Endothelial cell (in vitro differentiated cells): ENCODE results near the gene KRTAP10-10. TPM values are rescaled to one million over a fixed set of nuclear protein-coding genes. Genes with fewer than 3 reads are reported as not detected.
"Not testable (repeated sequence)": the region's sequence is repeated elsewhere in the genome, so short reads cannot be mapped to it uniquely, and the experiment has no call there.

Experiments
- DNase-seq: peaks from one replicate; pipeline ENCODE4 v3.0.0; 2021; ENCODE audit warnings: low spot score
- H3K27ac Mint-ChIP-seq: one replicate; pipeline ENCODE4 v1.8.0; 2021; ENCODE audit warnings: mixed read lengths, inconsistent platforms; ENCODE audit not compliant: unreplicated experiment
- H3K27me3 Mint-ChIP-seq: one replicate; pipeline ENCODE4 v1.8.0; 2021; ENCODE audit warnings: mild to moderate bottlenecking, moderate library complexity, mixed read lengths, inconsistent platforms; ENCODE audit not compliant: unreplicated experiment
- H3K36me3 Mint-ChIP-seq: one replicate; pipeline ENCODE4 v1.8.0; 2021; ENCODE audit warnings: mild to moderate bottlenecking, low read depth, mixed read lengths, inconsistent platforms; ENCODE audit not compliant: unreplicated experiment
- H3K4me1 Mint-ChIP-seq: one replicate; pipeline ENCODE4 v1.8.0; 2021; ENCODE audit warnings: mild to moderate bottlenecking, mixed read lengths, inconsistent platforms; ENCODE audit not compliant: unreplicated experiment
- H3K4me3 Mint-ChIP-seq: one replicate; pipeline ENCODE4 v1.8.0; 2021; ENCODE audit warnings: mild to moderate bottlenecking, mixed read lengths, inconsistent platforms; ENCODE audit not compliant: unreplicated experiment
- H3K9me3 Mint-ChIP-seq: one replicate; pipeline ENCODE4 v1.8.0; 2021; ENCODE audit warnings: mixed read lengths, inconsistent platforms; ENCODE audit not compliant: unreplicated experiment
- CTCF ChIP-seq: fragments of 200-600 bp; sonication (generic); IDR thresholded peaks from one replicate; pipeline ENCODE4 v1.5.0; 2021; ENCODE audit warnings: antibody characterized with exemption; ENCODE audit not compliant: unreplicated experiment
- total RNA-seq: library from RNA; stranded (reverse); fragmentation: NEBNext Ultra II Directional; extraction: Animal tissue kit (Norgen Biotek cat#: 25700); gene quantifications from one replicate; pipeline ENCODE4 v1.2.1, GENCODE V29; 2021; ENCODE audit not compliant: unreplicated experiment

Gene KRTAP10-10
- total RNA-seq, 1 donor from 2014 or later: not detected

DNA sequence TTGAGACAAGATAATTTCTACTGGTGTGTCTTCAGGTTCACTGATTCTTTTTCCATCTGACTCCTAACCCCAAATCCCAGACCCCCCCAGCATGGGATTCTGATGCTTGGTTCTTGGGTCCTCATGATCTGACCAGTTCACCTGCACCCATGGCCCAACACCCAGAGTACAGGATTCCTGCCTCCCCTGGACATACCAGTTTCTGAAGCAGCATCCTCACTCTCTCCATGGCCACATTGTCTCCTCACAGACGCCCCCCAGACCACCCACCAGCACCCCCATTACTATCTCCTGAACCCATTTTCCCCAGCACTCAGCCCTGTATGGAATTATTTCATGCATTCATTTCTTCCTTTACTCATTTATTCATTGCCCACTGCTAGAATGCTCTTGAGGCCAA, 19.7 kb downstream of the KRTAP10-10 start:
- H3K27ac Mint-ChIP-seq: no peak overlapping the region
- H3K36me3 Mint-ChIP-seq: peaks cover 13% of the 10 kb centered on the region
- H3K4me1 Mint-ChIP-seq: peaks cover 7% of the 10 kb centered on the region
- no peak overlapping the region for H3K4me3 Mint-ChIP-seq
- TF ChIP-seq CTCF: no peak
- H3K27me3 Mint-ChIP-seq: peaks cover 3% of the 10 kb centered on the region
- H3K9me3 Mint-ChIP-seq: no peaks in the 10 kb centered on the region
- DNase-seq: no peak

- H3K4me1 Mint-ChIP-seq: peaks cover 7% of the 10 kb centered on the region
- DNase-seq: no peak
- TF ChIP-seq CTCF: no peak
- H3K4me3 Mint-ChIP-seq: no peak within 1 kb of the TSS
- no peak within 1 kb of the TSS for H3K27ac Mint-ChIP-seq
- H3K27me3 Mint-ChIP-seq: peaks cover 3% of the 10 kb centered on the region
- H3K9me3 Mint-ChIP-seq: no peaks in the 10 kb centered on the region
- peaks cover 13% of the 10 kb centered on the region for H3K36me3 Mint-ChIP-seq
Measured at GRCh38 chr21:44657635-44658540, 20.7 kb downstream of the KRTAP10-10 start, which contains the start of gene KRTAP12-3. TSS of gene KRTAP12-3 (plus strand) at chr21:44657932. CDS start at chr21:44657980, 48 bp downstream.

DNA sequence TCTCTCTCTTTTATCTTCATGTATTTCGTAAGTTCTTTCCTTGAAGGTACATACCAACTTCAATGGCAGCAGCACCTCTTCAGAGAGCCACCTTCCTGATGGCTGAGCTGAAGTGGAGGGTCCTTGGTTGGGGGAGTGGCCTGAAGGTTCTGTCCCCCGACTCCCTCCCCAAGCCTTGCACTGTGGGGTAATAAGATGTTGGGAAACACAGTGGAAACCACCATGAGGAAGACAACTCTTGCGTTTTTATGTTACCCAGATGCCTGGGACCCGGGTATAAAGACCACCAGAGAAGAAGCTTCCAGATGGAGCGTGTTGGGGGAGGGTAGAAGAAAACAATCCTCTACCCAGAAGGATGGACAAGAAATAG, 21.4 kb downstream of the KRTAP10-10 start:
- Mint-ChIP-seq H3K27me3 (peaks cover 3% of the 10 kb centered on the region), H3K36me3 (peaks cover 13% of the 10 kb centered on the region), H3K27ac (no peak overlapping the region), H3K9me3 (no peaks in the 10 kb centered on the region), H3K4me3 (no peak overlapping the region), H3K4me1 (peaks cover 7% of the 10 kb centered on the region)
- TF ChIP-seq CTCF: no peak
- DNase-seq: no peak

- peaks cover 13% of the 10 kb centered on the region for H3K36me3 Mint-ChIP-seq
- H3K4me3 Mint-ChIP-seq: no peak overlapping the region
- peaks cover 1% of the 10 kb centered on the region for H3K27me3 Mint-ChIP-seq
- no peaks in the 10 kb centered on the region for H3K9me3 Mint-ChIP-seq
- no peak overlapping the region for H3K27ac Mint-ChIP-seq
- H3K4me1 Mint-ChIP-seq: peaks cover 7% of the 10 kb centered on the region
- DNase-seq: no peak
- no peak for TF ChIP-seq CTCF
Measured at GRCh38 chr21:44658913-44659595, 21.9 kb downstream of the KRTAP10-10 start.

DNA sequence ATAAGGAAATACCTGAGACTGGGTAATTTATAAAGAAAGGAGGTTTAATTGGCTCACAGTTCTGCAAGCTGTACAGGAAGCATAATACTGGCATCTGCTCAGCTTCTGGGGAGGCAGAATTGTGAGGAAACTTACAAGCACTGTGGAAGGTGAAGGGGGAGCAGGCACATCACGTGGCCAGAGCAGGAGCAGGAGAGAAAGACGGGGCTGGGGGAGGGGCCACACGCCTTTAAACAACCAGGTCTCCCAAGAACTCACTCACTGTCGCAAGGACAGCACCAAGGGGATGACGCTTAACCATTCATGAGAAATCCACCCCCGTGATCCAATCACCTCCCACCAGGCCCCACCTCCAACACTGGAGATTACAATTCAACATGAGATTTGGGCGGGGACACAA, 24.4 kb downstream of the KRTAP10-10 start:
- not testable (repeated sequence) for H3K36me3 Mint-ChIP-seq, DNase-seq, H3K27me3 Mint-ChIP-seq, H3K9me3 Mint-ChIP-seq, H3K4me1 Mint-ChIP-seq, H3K4me3 Mint-ChIP-seq, H3K27ac Mint-ChIP-seq
